Hematopoietic multipotent progenitor cell (in vitro differentiated cells): Measurements from ENCODE around the gene TTC22. TPM values are rescaled to one million over a fixed set of nuclear protein-coding genes. Genes with fewer than 3 reads are reported as not detected.
A peak's percentile ranks its signal among the peaks of the same experiment; 100 is the strongest.

Source experiments
- DNase-seq, 3 donors: peaks; one replicate each; pipeline ENCODE4 v3.0.0-alpha.2; 2011 to 2015; ENCODE audit warnings: low read depth in 2 of 3, low spot score in 2 of 3
- total RNA-seq: library from RNA; depleted of rRNA; stranded (reverse); fragments of >200 nt; gene quantifications from one replicate; pipeline ENCODE4 v1.2.3, GENCODE V29; 2012

The TTC22 gene
- 5.7 TPM for total RNA-seq

DNA sequence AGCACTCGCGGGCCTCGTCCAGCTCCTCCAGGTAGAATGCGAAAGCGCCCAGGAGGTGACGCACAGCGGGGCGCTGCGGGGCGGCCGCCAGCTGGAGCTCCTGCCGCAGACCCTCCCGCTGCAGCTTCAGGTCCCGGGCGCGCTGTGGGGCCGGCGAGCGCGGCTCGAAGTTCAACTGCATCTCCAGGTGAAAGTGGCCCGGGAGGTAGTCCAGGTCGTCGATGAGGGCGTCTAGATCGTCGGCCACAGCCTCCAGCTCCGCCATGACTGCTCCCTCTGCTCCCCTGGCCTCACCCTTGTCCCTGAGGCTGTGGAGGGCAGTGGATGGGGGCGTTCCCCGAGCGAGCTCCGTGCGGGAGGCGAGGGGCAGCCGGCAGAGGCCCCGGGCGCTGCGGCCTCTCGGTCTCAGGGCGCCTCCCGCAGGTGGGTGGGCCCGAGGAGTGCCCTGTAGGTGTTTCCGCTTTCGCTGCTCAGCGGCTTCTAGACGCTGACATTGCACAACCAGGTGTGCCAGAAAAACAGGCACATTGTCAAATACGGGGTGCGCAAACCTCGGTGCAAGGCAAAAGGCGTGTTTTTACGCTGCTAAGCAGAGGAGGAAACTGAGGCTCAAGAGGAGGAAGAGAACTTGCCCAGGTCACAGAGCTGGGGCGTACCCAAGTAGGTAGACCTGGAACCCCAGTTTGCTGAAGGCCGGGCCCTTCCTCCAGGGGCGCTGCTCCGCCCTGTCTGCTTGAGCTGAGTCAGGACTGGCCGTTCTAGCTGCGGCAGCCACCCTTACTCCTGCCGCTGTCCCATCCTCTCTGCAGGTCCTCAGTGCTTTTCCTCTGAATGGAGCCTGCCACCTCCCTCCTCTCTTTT lies at the start of gene TTC22:
TTC22 (minus strand) TSS at position 425 of the 861 bp plus-strand sequence; CDS start at position 265, 160 bp downstream.
- DNase-seq, result peak; percentile 48 to 76 (median 69)

DNA sequence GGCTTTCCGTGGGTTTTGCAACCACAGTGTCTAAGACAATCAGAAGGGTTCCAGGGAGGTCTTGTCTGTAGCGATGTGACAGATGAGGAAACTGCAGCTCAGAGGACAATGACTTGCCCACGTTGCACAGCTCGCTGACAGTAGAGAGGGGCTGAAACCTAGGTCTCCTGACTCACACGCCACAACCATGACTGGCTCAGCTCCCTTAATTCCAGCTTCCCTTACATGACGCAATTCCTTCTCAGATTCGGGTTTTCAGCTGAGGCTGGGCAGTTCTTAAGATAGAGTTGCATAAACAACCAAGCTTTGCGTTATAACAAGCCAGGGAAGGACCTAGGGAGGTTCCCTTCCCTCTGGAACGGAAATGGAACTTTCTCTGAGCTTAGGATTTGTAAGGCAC lies 49.6 kb upstream of the TTC22 start:
- DNase-seq, result no peak

DNA sequence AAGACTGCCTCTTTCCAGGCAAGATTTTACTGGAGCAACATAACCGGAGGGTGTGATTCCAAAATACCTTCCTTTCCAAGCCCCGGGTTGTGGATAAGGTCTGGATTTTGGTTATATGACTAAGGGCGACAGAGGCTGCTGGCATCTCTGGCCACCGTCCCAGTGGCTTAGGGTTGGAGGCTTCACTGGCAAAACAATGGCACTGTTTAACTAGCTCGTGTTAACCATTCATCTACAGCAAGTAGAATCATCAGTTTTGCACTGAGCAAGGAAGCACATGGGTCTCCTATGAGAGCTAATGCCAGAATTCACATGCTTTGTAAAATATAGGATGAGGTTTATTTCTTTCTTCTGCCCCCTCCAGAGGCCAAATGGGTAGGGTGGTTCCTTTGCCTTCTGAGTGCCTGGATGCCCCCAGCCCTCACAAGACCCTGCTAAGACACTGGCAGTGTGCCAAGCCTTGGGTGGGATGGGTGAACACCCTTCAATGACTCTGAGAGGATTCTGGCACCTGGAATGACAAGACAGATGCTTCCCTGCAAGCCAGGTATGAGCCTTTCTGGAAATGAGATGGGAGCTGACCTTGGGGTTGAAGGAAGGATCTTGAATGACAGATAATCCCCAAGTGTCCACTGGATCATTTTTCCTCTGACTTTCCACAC lies 49.1 kb upstream of the TTC22 start:
- DNase-seq, result no peak

DNA sequence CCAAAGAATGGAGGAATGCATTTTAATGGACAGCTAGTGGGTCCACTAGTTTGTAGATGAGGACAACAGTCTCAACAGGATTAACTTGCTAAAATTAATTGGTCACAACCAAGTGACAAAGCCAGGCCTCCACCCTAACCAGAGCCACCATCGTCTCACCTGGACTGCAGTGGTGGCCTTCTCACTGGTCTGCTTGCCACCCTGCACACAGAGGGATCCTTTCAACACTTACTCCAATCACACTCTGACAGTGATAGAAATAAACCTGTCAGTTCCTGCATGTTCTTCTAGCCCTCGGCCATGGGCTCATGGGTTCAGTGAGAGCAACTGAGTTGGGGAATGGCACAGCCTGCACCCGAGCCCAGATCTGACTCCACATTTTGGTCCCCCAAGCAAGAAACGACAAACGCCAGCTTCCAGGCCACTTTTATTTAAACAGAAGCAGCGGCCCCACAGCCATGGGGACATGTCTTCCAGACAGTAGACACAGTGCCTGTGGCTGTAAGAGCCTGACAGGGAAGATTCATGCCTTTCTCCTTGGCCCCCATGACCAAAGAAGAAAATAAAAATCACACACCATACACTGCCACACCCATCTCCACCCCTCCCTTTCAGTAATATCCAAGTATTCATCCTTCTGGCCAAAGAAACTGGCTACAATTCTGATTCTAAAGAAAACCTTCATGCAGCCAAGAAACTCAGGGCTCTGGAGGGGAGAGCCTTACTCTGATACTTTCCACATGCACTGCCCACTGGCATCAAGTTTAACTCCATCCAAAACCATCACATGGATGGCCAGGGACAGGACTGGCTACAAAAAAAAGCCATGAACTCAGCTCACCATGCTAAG lies 48.3 kb upstream of the TTC22 start:
- no peak for DNase-seq

DNA sequence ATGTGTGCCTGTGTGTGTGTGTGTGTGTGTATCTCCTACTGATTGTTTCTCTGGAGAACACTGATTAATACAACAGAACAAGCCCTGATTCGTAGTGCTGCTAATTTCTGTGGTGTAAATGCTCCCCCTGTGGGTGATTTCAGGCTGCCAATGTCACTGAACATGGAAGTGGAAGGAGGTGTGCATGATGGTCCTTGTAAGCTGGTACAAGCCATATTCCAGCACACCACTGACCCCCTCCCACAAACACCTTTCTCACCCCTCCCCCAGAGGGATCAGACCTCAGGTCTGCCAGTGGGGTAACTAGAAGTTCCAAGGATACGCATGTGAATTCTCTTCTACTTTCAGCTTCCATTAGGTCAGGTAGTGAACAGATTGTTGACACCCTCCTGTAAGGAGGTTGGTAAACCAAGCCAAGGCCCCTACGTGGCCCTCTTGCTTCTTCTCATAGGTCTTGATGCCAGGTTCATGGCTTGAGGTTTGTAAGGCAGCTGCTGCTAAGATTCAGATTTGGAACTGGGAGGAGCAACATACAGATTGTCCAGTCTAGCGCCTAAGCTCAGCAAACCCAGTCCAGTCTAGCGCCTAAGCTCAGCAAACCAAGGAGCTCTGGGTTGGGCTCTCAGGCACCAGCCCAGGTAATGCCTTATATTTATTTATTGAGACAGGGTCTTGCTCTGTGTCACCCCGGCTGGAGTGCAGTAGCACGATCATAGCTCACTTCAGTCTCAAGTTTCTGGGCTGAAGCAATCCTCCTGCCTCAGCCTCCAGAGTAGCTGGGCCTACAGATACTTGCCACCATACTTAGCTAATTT lies 47.2 kb upstream of the TTC22 start:
- no peak for DNase-seq

DNA sequence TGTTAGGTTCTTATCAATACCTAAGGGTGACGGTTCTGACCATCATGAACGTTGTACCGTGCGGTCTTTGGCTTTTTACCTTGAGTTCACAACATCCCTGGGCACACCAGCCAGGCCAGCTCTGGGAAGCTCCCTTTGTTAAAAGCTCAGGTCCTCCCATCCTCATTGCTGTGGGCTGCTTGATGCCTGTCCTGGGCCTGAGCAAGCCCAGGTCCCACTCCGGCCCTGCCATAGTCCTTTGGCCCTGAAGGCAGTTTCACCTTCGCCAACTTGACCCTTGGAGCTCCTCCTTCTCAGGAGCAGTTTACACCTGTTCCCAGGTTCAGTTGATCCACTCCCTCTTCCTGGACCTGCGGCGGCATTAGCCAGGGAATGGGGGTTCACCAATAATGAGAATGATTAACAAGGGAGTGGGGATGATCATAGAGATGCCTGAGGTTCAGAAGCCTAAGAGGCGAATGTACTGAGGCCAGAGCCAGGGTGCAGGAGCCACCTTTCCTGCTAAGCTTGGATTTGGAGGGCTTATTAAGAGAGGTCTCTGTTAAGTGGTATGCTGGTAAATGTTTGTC lies 45.7 kb upstream of the TTC22 start:
- DNase-seq, result no peak

DNA sequence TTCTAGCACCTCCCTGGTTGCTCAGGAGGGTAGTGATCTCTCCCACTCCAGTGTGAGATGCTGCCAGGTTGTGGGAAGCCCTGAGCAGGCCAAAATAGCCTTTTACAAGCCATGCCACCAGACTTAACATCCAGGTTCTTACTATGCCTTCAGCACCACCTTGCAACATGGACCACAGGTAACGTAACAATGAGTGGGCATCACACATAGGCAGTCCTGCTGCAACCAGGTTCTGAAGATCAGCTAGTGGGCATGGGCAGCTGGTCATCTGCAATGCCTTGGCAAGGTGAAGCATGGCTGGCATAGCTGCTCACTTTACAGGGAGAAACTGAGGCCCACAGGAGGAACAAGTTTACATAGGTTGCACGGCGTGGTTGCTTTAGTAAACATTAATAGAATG lies 45.2 kb upstream of the TTC22 start:
- DNase-seq, result no peak

DNA sequence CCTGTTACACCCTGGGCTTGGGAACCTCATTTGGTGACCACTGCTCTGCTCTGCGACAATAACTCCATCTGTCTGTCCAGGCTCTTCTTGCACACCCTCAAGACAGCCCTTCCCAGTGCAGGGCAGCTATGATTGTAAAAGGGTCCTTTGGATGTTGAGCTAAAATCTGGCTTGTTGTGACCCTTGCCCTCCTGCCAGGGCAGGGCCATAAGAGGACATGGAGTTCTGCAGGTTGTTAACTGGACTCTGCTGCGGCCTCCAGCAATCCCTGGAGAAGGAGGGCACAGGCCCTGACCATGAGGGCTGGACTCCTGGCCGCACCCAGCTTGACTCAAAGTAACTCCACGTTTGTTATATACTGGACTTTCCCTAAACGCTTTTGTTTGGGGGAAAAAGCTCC lies 44.6 kb upstream of the TTC22 start:
- DNase-seq, result no peak

DNA sequence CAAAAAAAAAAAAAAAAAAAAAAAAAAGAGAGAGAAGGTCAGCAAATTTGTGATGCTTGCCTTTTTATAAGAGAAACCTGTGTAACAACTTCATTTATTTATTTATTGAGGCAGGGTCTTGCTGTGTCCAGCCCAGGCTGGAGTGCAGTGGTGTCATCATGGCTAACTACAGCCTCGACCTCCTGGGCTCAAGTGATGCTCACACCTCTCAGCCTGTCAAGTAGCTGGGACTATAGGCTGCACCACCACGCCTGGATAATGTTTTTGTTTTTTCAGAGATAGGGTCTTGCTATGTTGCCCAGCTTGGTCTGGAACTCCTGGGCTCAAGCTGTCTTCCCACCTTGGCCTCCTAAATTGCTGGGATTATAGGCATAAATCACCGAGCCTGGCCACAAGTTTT lies 43.4 kb upstream of the TTC22 start:
- DNase-seq, result no peak

DNA sequence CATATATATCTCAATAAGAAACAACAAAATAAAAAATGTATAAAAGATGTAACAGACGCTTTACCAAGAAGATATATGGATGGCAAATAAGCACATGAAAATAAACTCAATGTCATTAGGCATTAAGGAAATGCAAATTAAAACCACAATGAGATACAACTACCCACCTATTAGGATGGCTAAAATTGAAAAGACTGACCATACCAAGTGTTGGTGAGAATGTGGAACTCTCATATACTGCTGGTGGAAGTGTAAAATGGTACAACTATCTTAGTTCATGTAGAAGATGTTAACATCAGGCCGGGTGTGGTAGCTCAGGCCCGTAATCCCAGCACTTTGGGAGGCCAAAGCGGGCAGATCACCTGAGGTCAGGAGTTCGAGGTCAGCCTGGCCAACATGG lies 42.3 kb upstream of the TTC22 start:
- no peak for DNase-seq

DNA sequence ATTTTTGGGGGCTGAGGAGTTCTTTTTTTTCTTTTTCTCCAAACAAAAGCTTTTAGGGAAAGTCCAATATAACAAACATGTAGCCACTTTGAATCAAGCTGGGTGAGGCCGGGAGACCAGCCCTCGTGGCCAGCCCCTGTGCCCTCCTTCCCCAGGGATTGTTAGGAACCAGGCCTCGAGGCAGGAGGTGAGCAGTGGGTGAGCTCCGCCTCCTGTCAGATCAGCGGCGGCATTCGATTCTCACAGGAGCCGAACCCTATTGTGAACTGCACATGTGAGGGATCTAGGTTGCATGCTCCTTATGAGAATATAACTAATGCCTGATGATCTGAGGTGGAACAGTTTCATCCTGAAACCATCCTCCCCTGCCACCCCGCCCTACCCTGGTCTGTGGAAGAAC lies 41.8 kb upstream of the TTC22 start:
- DNase-seq, result no peak

DNA sequence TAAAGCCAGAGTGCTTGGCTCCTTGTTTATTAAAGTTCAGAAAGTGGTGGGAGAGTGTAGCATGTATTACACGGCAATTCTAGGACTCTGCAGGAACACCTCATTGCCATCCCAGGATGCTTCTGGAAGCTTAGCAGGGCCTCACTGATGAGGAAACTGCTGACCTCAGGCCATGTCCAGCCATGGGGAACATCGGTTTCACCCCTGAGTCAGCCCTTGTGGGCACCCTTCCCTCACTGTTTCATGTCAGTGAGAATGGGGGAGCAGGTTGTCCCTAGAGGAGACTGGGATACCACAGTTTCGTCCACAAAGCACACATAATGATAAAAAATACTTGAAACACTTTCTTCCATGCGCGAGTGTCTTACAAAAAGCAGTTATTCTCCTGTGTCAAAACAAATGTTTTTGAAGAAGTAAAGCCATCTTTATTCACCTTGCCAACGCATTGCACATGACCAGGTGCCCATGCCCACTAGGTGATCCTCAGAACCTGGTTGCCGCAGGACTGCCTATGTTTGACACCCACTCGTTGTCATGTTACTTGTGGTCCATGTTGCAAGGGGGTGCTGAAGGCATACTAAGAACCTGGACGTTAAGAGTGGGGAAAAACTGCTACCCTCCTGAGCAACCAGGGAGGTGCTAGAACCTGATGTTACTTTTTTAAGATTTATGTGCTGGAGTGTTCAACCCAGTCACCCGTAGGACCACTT lies 41.2 kb upstream of the TTC22 start:
- DNase-seq, result no peak

DNA sequence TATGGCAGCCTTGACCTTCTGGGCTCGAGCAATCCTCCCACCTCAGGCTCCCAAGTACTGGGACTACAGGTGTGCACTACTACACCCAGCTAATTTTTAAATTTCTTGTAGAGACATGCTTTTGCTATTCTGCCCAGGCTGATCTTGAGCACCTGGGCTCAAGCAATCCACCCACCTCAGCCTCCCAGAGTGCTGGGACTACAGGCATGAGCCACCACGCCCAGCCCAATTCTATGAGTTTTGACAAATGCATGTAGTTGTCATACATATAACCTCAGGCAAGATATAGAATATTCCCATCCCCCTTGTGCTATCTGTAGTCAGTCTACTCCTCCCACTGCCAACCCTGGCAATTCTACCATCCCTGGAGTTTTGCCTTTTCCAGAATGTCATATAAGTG lies 38.7 kb upstream of the TTC22 start:
- DNase-seq, result no peak

DNA sequence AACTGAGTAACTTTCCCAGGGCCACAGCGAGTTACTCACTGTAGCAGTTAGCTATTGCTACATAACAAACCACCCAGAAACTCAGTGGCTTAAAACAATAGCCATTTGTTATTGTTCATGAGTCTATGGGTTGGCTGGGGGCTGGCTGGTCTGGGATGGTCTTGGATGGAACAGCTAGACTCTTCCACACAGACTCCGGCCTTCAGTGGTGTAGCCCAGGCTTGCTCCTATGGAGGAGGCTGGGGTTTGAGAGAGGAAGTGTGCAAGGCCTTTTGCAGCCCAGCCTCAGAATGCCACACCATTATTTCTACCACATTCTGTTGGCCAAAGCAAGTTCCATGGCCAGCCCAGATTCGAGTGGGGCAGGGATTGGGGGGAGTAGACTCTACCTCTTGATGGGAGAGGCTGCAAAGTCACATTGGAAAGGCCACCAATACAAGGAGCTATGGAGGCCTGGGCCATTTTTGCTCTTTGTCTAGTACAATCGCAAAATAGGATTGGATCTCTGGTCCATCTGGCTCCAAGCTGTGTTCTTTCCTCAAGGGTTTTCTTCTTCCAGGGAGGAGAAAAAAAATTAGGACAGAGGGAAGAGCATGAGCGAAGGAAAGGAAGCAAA lies 37.5 kb upstream of the TTC22 start:
- DNase-seq, result no peak

DNA sequence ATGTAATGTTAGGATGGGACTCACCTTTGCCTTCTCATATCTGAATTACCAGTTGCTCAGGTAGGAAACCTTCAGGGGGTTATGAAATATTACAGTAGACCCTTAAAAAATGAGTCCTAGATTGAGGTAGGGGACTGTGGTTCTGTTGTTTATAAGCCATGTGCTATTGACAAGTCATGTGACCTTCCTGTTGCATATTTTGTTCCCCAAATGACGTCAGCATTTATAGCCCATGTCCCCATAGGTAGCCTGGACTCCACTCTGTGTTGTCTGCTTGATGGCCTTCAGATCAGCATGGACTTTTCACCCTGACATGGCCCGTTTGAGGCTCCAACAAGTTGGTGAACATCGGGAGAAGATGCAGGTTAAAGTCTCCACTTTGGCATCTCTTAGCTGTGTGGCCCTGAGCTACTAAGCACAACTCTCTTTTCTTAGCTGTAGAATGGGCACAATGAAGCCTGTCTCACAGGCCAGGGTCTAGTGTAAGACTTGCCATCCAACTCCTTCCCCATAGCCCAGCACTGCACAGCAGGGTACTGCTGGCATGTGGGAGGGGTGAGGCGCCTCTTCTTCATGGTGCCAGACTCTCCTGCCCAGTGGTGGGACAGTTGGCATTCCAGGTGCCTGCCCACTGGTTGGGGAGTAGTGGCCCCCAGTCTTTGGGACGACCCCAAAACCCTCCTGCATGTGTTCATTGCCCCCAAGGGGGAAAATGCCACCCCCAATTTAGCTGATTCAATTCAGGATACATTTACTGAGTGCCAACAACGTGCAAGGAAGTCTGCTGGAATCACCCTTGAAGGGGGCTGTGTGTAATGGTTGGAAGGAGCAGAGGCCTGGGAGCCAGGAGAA lies 36.1 kb upstream of the TTC22 start:
- DNase-seq, result no peak

DNA sequence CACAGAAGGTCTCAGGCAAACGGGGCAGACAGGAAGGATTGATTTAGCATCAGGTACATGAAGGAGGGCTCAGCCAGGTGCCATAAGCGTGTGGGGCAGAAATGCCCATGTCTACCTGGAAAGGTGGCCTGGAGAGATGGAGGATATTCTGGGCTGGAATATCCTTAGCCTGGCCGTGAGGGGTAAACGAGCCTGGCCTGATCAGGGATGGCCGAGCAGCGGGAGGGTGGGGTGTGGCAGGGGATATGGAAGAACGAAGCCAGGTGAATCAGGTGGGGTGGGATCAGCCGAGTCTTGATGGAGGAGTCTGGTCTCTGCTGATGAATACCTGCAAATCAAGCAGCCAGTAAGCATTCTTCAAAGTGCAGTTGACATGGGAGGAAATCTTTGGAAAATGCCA lies 35.5 kb upstream of the TTC22 start:
- DNase-seq, result no peak

DNA sequence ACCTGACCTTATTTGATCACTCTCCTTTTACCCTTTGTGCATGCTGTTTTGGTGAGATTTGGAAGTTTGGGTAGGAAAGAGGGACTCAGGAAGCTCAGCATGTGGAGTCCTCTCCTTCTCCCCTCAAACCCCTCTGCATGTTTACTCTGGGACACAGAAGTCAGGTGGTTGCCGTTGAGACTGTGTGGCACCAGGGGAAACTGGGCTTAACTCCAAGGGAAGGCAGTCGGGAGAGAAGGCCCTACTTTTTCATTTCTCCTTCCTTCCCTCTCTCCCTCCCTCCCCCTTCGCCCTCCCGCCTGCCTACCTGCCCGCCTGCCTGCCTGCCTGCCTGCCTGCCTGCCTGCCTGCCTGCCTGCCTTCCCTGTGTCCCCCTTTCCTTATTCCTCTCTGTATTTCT lies 34.8 kb upstream of the TTC22 start:
- DNase-seq, result no peak
